ENCODE data around the gene CDK6.

Gene CDK6

GRCh38 chr7:92636018-92636560, 200.3 kb downstream of the CDK6 start:
- peak overlapping the region; percentile 81 for H3K27ac Mint-ChIP-seq
- H3K9me3 Mint-ChIP-seq (ENCODE audit: low read depth): no peaks in the 10 kb centered on the region
- peaks cover 6% of the 10 kb centered on the region for H3K36me3 Mint-ChIP-seq
- H3K27me3 Mint-ChIP-seq: no peaks in the 10 kb centered on the region
- H3K4me3 Mint-ChIP-seq: no peak overlapping the region
- peaks cover 74% of the 10 kb centered on the region for H3K4me1 Mint-ChIP-seq (ENCODE audit: low read depth)

GRCh38 chr7:92635538-92635937, 200.8 kb downstream of the CDK6 start:
- H3K27me3 Mint-ChIP-seq: no peaks in the 10 kb centered on the region
- H3K4me1 Mint-ChIP-seq (ENCODE audit: low read depth): peaks cover 75% of the 10 kb centered on the region
- H3K4me3 Mint-ChIP-seq: peak overlapping the region; percentile 72
- peak overlapping the region; percentile 98 for H3K27ac Mint-ChIP-seq
- no peaks in the 10 kb centered on the region for H3K9me3 Mint-ChIP-seq (ENCODE audit: low read depth)
- H3K36me3 Mint-ChIP-seq: peaks cover 4% of the 10 kb centered on the region

- Mint-ChIP-seq H3K27ac (peak overlapping the region; percentile 98), H3K4me3 (peak overlapping the region; percentile 72), H3K27me3 (no peaks in the 10 kb centered on the region), H3K9me3 (ENCODE audit: low read depth) (no peaks in the 10 kb centered on the region), H3K4me1 (ENCODE audit: low read depth) (peaks cover 73% of the 10 kb centered on the region), H3K36me3 (peaks cover 5% of the 10 kb centered on the region)
Observed at GRCh38 chr7:92634924-92635519, 201.4 kb downstream of the CDK6 start.

- H3K9me3 Mint-ChIP-seq (ENCODE audit: low read depth): no peaks in the 10 kb centered on the region
- H3K36me3 Mint-ChIP-seq: peaks cover 8% of the 10 kb centered on the region
- no peaks in the 10 kb centered on the region for H3K27me3 Mint-ChIP-seq
- peaks cover 69% of the 10 kb centered on the region for H3K4me1 Mint-ChIP-seq (ENCODE audit: low read depth)
- peak overlapping the region; percentile 64 for H3K4me3 Mint-ChIP-seq
- H3K27ac Mint-ChIP-seq: peak overlapping the region; percentile 98
Observed at GRCh38 chr7:92634205-92634604, 202.2 kb downstream of the CDK6 start.

- peaks cover 11% of the 10 kb centered on the region for H3K36me3 Mint-ChIP-seq
- H3K27me3 Mint-ChIP-seq: no peaks in the 10 kb centered on the region
- peaks cover 68% of the 10 kb centered on the region for H3K4me1 Mint-ChIP-seq (ENCODE audit: low read depth)
- no peaks in the 10 kb centered on the region for H3K9me3 Mint-ChIP-seq (ENCODE audit: low read depth)
- H3K27ac Mint-ChIP-seq: peak overlapping the region; percentile 98
- H3K4me3 Mint-ChIP-seq: peak overlapping the region; percentile 74
Observed at GRCh38 chr7:92633211-92633906, 203.0 kb downstream of the CDK6 start.

GRCh38 chr7:92632791-92633190, 203.6 kb downstream of the CDK6 start:
- Mint-ChIP-seq H3K27me3 (no peaks in the 10 kb centered on the region), H3K4me3 (peak overlapping the region; percentile 74), H3K27ac (peak overlapping the region; percentile 98), H3K4me1 (ENCODE audit: low read depth) (peaks cover 70% of the 10 kb centered on the region), H3K9me3 (ENCODE audit: low read depth) (no peaks in the 10 kb centered on the region), H3K36me3 (peaks cover 15% of the 10 kb centered on the region)

- peak overlapping the region; percentile 98 for H3K27ac Mint-ChIP-seq
- peaks cover 19% of the 10 kb centered on the region for H3K36me3 Mint-ChIP-seq
- no peaks in the 10 kb centered on the region for H3K27me3 Mint-ChIP-seq
- no peaks in the 10 kb centered on the region for H3K9me3 Mint-ChIP-seq (ENCODE audit: low read depth)
- H3K4me1 Mint-ChIP-seq (ENCODE audit: low read depth): peaks cover 75% of the 10 kb centered on the region
- H3K4me3 Mint-ChIP-seq: peak overlapping the region; percentile 75
Observed at GRCh38 chr7:92631850-92632487, 204.4 kb downstream of the CDK6 start.

- Mint-ChIP-seq H3K9me3 (ENCODE audit: low read depth) (no peaks in the 10 kb centered on the region), H3K36me3 (peaks cover 23% of the 10 kb centered on the region), H3K27me3 (no peaks in the 10 kb centered on the region), H3K27ac (peak overlapping the region; percentile 98), H3K4me1 (ENCODE audit: low read depth) (peaks cover 81% of the 10 kb centered on the region), H3K4me3 (peak overlapping the region; percentile 75)
Observed at GRCh38 chr7:92631067-92631849, 205.1 kb downstream of the CDK6 start.

GRCh38 chr7:92629779-92630178, 206.6 kb downstream of the CDK6 start:
- no peaks in the 10 kb centered on the region for H3K9me3 Mint-ChIP-seq (ENCODE audit: low read depth)
- no peaks in the 10 kb centered on the region for H3K27me3 Mint-ChIP-seq
- peaks cover 28% of the 10 kb centered on the region for H3K36me3 Mint-ChIP-seq
- H3K27ac Mint-ChIP-seq: peak overlapping the region; percentile 91
- peaks cover 81% of the 10 kb centered on the region for H3K4me1 Mint-ChIP-seq (ENCODE audit: low read depth)
- no peak overlapping the region for H3K4me3 Mint-ChIP-seq

- Mint-ChIP-seq H3K27me3 (no peaks in the 10 kb centered on the region), H3K4me3 (no peak overlapping the region), H3K9me3 (ENCODE audit: low read depth) (no peaks in the 10 kb centered on the region), H3K36me3 (peaks cover 34% of the 10 kb centered on the region), H3K27ac (peak overlapping the region; percentile 91), H3K4me1 (ENCODE audit: low read depth) (peaks cover 80% of the 10 kb centered on the region)
Observed at GRCh38 chr7:92627956-92628355, 208.4 kb downstream of the CDK6 start.

GRCh38 chr7:92626281-92626809, 210.0 kb downstream of the CDK6 start:
- Mint-ChIP-seq H3K27ac (peak overlapping the region; percentile 98), H3K9me3 (ENCODE audit: low read depth) (no peaks in the 10 kb centered on the region), H3K4me1 (ENCODE audit: low read depth) (peaks cover 82% of the 10 kb centered on the region), H3K36me3 (peaks cover 38% of the 10 kb centered on the region), H3K27me3 (no peaks in the 10 kb centered on the region), H3K4me3 (peak overlapping the region; percentile 80)

GRCh38 chr7:92625617-92626016, 210.8 kb downstream of the CDK6 start:
- H3K4me3 Mint-ChIP-seq: peak overlapping the region; percentile 61
- peak overlapping the region; percentile 96 for H3K27ac Mint-ChIP-seq
- H3K4me1 Mint-ChIP-seq (ENCODE audit: low read depth): peaks cover 81% of the 10 kb centered on the region
- H3K36me3 Mint-ChIP-seq: peaks cover 38% of the 10 kb centered on the region
- H3K27me3 Mint-ChIP-seq: no peaks in the 10 kb centered on the region
- H3K9me3 Mint-ChIP-seq (ENCODE audit: low read depth): no peaks in the 10 kb centered on the region

GRCh38 chr7:92624298-92624996, 211.9 kb downstream of the CDK6 start:
- Mint-ChIP-seq H3K36me3 (peaks cover 33% of the 10 kb centered on the region), H3K27ac (peak overlapping the region; percentile 96), H3K4me1 (ENCODE audit: low read depth) (peaks cover 73% of the 10 kb centered on the region), H3K4me3 (no peak overlapping the region), H3K27me3 (no peaks in the 10 kb centered on the region), H3K9me3 (ENCODE audit: low read depth) (no peaks in the 10 kb centered on the region)

- Mint-ChIP-seq H3K27ac (peak overlapping the region; percentile 96), H3K9me3 (ENCODE audit: low read depth) (no peaks in the 10 kb centered on the region), H3K4me3 (peak overlapping the region; percentile 22), H3K4me1 (ENCODE audit: low read depth) (peaks cover 68% of the 10 kb centered on the region), H3K36me3 (peaks cover 29% of the 10 kb centered on the region), H3K27me3 (no peaks in the 10 kb centered on the region)
Observed at GRCh38 chr7:92623544-92623943, 212.8 kb downstream of the CDK6 start.

All from activated naive CD8-positive, alpha-beta T cell (primary cell).